GM12878 (cell line): Measurements from ENCODE around the gene NCS1.

Experiments used
- BHLHE40 ChIP-seq, 2 experiments: fragments of 450-650 bp in 1 of 2; IDR thresholded peaks; 2 replicates each; pipeline ENCODE4 v1.6.1; 2011 to 2017; ENCODE audit warnings: low read depth in 2 of 2, borderline replicate concordance in 1 of 2, improper control_type of control experiment in 1 of 2, low read length in 1 of 2, mild to moderate bottlenecking in 1 of 2
- CREM ChIP-seq: IDR thresholded peaks from 2 replicates; pipeline ENCODE4 v1.6.1; 2014; ENCODE audit warnings: antibody characterized with exemption, low read depth
- EP300 ChIP-seq, 2 experiments: fragments of 150-350 bp in 1 of 2; IDR thresholded peaks; 2 replicates each; pipeline ENCODE4 v1.6.1; 2011 to 2012; ENCODE audit warnings: low read depth in 2 of 2, low read length in 2 of 2, borderline replicate concordance in 1 of 2, improper control_type of control experiment in 1 of 2, inconsistent platforms in 1 of 2; ENCODE audit not compliant: control insufficient read depth in 1 of 2
- ESRRA ChIP-seq: IDR thresholded peaks from 2 replicates; pipeline ENCODE4 v1.6.1; 2012; ENCODE audit warnings: mild to moderate bottlenecking, low read length, improper control_type of control experiment
- HDAC2 ChIP-seq: fragments of 200-600 bp; sonication (generic); IDR thresholded peaks from 2 replicates; pipeline ENCODE4 v1.6.1; 2017
- NFXL1 ChIP-seq: fragments of 450-650 bp; IDR thresholded peaks from 2 replicates; pipeline ENCODE4 v1.6.1; 2017; ENCODE audit warnings: antibody characterized with exemption, mild to moderate bottlenecking, borderline replicate concordance
- POLR2A ChIP-seq: IDR thresholded peaks from 2 replicates; pipeline ENCODE4 v1.6.1; 2011; ENCODE audit warnings: low read depth, mild to moderate bottlenecking, low read length
- RAD21 ChIP-seq: IDR thresholded peaks from 2 replicates; pipeline ENCODE4 v1.6.1; 2011; ENCODE audit warnings: mild to moderate bottlenecking, low read depth, low read length, moderate library complexity; ENCODE audit not compliant: insufficient read depth
- TF ChIP-seq, protein P1 (sequence below), 3 experiments: IDR thresholded peaks in 2 of 3; conservative IDR thresholded peaks in 1 of 3; 2 replicates each; pipeline ENCODE4 v1.5.1; 2011; ENCODE audit warnings: low read depth in 3 of 3, low read length in 3 of 3, mild to moderate bottlenecking in 3 of 3, control low read depth in 2 of 3, moderate library complexity in 2 of 3, inconsistent platforms in 1 of 3, mixed read lengths in 1 of 3; ENCODE audit not compliant: control insufficient read depth in 2 of 3, insufficient read depth in 1 of 3; ENCODE audit errors: extremely low read depth in 1 of 3
- TF ChIP-seq, protein P2 (sequence below): fragments of 150-350 bp; IDR thresholded peaks from 2 replicates; pipeline ENCODE4 v1.6.1; 2016; ENCODE audit warnings: low read depth, low read length

DNA sequence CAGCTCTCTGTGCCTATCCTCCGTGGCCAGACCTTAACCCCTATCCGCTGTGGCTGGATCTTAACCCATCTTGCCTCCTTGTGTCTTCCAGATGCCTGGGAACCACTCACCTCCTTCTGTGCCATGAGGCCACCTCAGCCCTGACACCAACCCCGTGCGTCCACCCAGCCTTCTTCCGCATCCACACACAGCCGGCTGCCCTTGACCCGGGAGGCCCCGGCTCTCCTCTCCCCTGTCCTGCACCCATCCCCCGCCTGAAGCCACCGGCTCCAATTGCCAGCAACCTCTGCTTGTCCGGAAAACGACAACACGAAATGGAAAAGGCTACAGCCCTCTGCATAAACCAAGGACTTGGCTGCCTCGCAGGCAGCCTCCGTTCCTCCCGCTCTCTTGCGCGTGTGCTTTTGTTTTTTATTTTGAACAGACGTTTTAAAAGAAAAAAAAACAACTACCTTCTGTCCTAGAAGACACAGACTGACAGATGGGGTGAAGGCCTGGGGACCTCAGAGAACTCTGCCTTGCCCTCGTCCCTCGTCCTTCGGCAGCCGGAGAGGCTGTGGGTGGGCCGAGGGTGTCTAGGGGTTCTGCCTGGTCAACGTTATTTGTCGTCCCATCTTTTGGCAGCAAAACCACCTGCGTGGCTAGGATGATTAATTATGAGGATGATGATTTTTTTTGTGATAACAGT lies 60.8 kb downstream of the NCS1 start:
- TF ChIP-seq, protein P1, sequence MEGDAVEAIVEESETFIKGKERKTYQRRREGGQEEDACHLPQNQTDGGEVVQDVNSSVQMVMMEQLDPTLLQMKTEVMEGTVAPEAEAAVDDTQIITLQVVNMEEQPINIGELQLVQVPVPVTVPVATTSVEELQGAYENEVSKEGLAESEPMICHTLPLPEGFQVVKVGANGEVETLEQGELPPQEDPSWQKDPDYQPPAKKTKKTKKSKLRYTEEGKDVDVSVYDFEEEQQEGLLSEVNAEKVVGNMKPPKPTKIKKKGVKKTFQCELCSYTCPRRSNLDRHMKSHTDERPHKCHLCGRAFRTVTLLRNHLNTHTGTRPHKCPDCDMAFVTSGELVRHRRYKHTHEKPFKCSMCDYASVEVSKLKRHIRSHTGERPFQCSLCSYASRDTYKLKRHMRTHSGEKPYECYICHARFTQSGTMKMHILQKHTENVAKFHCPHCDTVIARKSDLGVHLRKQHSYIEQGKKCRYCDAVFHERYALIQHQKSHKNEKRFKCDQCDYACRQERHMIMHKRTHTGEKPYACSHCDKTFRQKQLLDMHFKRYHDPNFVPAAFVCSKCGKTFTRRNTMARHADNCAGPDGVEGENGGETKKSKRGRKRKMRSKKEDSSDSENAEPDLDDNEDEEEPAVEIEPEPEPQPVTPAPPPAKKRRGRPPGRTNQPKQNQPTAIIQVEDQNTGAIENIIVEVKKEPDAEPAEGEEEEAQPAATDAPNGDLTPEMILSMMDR (IDR thresholded peaks at IDR 0.05 in 2 of 3, conservative IDR thresholded peaks at IDR 0.05 in 1 of 3; ENCODE audit: control insufficient read depth in 2 of 3, extremely low read depth in 1 of 3, insufficient read depth in 1 of 3, low read depth in 3 of 3, low read length in 3 of 3): no peak
- TF ChIP-seq EP300 (IDR thresholded peaks at IDR 0.05; ENCODE audit: borderline replicate concordance in 1 of 2, control insufficient read depth in 1 of 2, low read depth in 2 of 2, low read length in 2 of 2): no peak
- TF ChIP-seq HDAC2: no peak
- TF ChIP-seq, protein P2, sequence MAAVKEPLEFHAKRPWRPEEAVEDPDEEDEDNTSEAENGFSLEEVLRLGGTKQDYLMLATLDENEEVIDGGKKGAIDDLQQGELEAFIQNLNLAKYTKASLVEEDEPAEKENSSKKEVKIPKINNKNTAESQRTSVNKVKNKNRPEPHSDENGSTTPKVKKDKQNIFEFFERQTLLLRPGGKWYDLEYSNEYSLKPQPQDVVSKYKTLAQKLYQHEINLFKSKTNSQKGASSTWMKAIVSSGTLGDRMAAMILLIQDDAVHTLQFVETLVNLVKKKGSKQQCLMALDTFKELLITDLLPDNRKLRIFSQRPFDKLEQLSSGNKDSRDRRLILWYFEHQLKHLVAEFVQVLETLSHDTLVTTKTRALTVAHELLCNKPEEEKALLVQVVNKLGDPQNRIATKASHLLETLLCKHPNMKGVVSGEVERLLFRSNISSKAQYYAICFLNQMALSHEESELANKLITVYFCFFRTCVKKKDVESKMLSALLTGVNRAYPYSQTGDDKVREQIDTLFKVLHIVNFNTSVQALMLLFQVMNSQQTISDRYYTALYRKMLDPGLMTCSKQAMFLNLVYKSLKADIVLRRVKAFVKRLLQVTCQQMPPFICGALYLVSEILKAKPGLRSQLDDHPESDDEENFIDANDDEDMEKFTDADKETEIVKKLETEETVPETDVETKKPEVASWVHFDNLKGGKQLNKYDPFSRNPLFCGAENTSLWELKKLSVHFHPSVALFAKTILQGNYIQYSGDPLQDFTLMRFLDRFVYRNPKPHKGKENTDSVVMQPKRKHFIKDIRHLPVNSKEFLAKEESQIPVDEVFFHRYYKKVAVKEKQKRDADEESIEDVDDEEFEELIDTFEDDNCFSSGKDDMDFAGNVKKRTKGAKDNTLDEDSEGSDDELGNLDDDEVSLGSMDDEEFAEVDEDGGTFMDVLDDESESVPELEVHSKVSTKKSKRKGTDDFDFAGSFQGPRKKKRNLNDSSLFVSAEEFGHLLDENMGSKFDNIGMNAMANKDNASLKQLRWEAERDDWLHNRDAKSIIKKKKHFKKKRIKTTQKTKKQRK: no peak
- TF ChIP-seq CREM: no peak
- TF ChIP-seq POLR2A: no peak
- TF ChIP-seq ESRRA: no peak
- TF ChIP-seq BHLHE40 (IDR thresholded peaks at IDR 0.05; ENCODE audit: borderline replicate concordance in 1 of 2, low read depth in 2 of 2, low read length in 1 of 2): no peak
- TF ChIP-seq RAD21: no peak
- no peak for TF ChIP-seq NFXL1
